ENCODE results near the gene SCP2D1.

GRCh38 chr20:18778690-18779392, 34.7 kb upstream of the SCP2D1 start:
- TF ChIP-seq CTCF (conservative IDR thresholded peaks at IDR 0.05; ENCODE audit: low read depth, low read length) (peak; percentile 55), EZH2 (IDR thresholded peaks at IDR 0.05; ENCODE audit: low read length, unreplicated experiment) (no peak), EZH2phosphoT487 (IDR thresholded peaks at IDR 0.05; ENCODE audit: borderline replicate concordance, low read length) (no peak)

Data from PC-3 (cell line).